Measurements from ENCODE around the gene CCSER1. TPM values are rescaled to one million over a fixed set of nuclear protein-coding genes. Genes with fewer than 3 reads are reported as not detected.
"Not testable (repeated sequence)": the region's sequence is repeated elsewhere in the genome, so short reads cannot be mapped to it uniquely, and the experiment has no call there.

CCSER1 gene
- polyA plus RNA-seq, 4 donors: 20.3 to 21.4 (median 20.7) TPM

GRCh38 chr4:91099666-91100065 is 972.5 kb downstream of the CCSER1 start:
- DNase-seq (ENCODE audit: low read depth in 4 of 4, low spot score in 3 of 4): no peak

GRCh38 chr4:91108751-91109150 is 981.6 kb downstream of the CCSER1 start:
- no peak for DNase-seq (ENCODE audit: low read depth in 4 of 4, low spot score in 3 of 4)

GRCh38 chr4:91111556-91111955 is 984.4 kb downstream of the CCSER1 start:
- no peak for DNase-seq (ENCODE audit: low read depth in 4 of 4, low spot score in 3 of 4)

- DNase-seq (ENCODE audit: low read depth in 4 of 4, low spot score in 3 of 4): no peak
Observed at GRCh38 chr4:91113130-91113706, 986.0 kb downstream of the CCSER1 start.

- no peak for DNase-seq (ENCODE audit: low read depth in 4 of 4, low spot score in 3 of 4)
Observed at GRCh38 chr4:91114386-91114785, 987.2 kb downstream of the CCSER1 start.

- DNase-seq (ENCODE audit: low read depth in 4 of 4, low spot score in 3 of 4): no peak
Observed at GRCh38 chr4:91116861-91117260, 989.7 kb downstream of the CCSER1 start.

- no peak for DNase-seq (ENCODE audit: low read depth in 4 of 4, low spot score in 3 of 4)
Observed at GRCh38 chr4:91118597-91118996, 991.4 kb downstream of the CCSER1 start.

- no peak for DNase-seq (ENCODE audit: low read depth in 4 of 4, low spot score in 3 of 4)
Observed at GRCh38 chr4:91123742-91124141, 996.5 kb downstream of the CCSER1 start.

GRCh38 chr4:91127192-91127591 is 1000.0 kb downstream of the CCSER1 start:
- no peak for DNase-seq (ENCODE audit: low read depth in 4 of 4, low spot score in 3 of 4)

GRCh38 chr4:91127831-91128230 is 1000.6 kb downstream of the CCSER1 start:
- DNase-seq (ENCODE audit: low read depth in 4 of 4, low spot score in 3 of 4): no peak

GRCh38 chr4:91128519-91128918 is 1001.3 kb downstream of the CCSER1 start:
- DNase-seq (ENCODE audit: low read depth in 4 of 4, low spot score in 3 of 4): no peak

- DNase-seq (ENCODE audit: low read depth in 4 of 4, low spot score in 3 of 4): no peak
Observed at GRCh38 chr4:91147067-91147466, 1019.9 kb downstream of the CCSER1 start.

GRCh38 chr4:91154041-91154440 is 1026.8 kb downstream of the CCSER1 start:
- not testable (repeated sequence) for DNase-seq (ENCODE audit: low read depth in 4 of 4, low spot score in 3 of 4)

GRCh38 chr4:91167864-91168653 is 1040.9 kb downstream of the CCSER1 start:
- DNase-seq (ENCODE audit: low read depth in 4 of 4, low spot score in 3 of 4): not testable (repeated sequence)

- no peak for DNase-seq (ENCODE audit: low read depth in 4 of 4, low spot score in 3 of 4)
Observed at GRCh38 chr4:91170768-91171167, 1043.6 kb downstream of the CCSER1 start.

- peak in 1 of 4 donors; percentile 5 for DNase-seq (ENCODE audit: low read depth in 4 of 4, low spot score in 3 of 4)
Observed at GRCh38 chr4:91171217-91171616, 1044.0 kb downstream of the CCSER1 start.

- not testable (repeated sequence) for DNase-seq (ENCODE audit: low read depth in 4 of 4, low spot score in 3 of 4)
Observed at GRCh38 chr4:91185061-91185460, 1057.9 kb downstream of the CCSER1 start.

- no peak for DNase-seq (ENCODE audit: low read depth in 4 of 4, low spot score in 3 of 4)
Observed at GRCh38 chr4:91198951-91199350, 1071.8 kb downstream of the CCSER1 start.

GRCh38 chr4:91207535-91207934 is 1080.3 kb downstream of the CCSER1 start:
- no peak for DNase-seq (ENCODE audit: low read depth in 4 of 4, low spot score in 3 of 4)

GRCh38 chr4:91212211-91212610 is 1085.0 kb downstream of the CCSER1 start:
- DNase-seq (ENCODE audit: low read depth in 4 of 4, low spot score in 3 of 4): no peak

GRCh38 chr4:91217831-91218403 is 1090.7 kb downstream of the CCSER1 start:
- DNase-seq (ENCODE audit: low read depth in 4 of 4, low spot score in 3 of 4): not testable (repeated sequence)

GRCh38 chr4:91220315-91220714 is 1093.1 kb downstream of the CCSER1 start:
- no peak for DNase-seq (ENCODE audit: low read depth in 4 of 4, low spot score in 3 of 4)

Measured in right renal pelvis (tissue), 4 donors.